HCT116 (cell line): ENCODE measurements around the gene HIP1. TPM values are rescaled to one million over a fixed set of nuclear protein-coding genes. Genes with fewer than 3 reads are reported as not detected.

Experiments
- ATAC-seq: fragments of 200-7000 bp; cut with Tn5 transposase; 2 replicates; pipeline ENCODE4 v1.9.1; 2020; ENCODE audit warnings: mild to moderate bottlenecking, moderate library complexity
- BruUV-seq: library from RNA; stranded (reverse); fragments of 400-500 nt; replicated peaks from 2 replicates; lab custom pipeline; 2021; lab: Mats Ljungman, UMichigan
- CTCF ChIA-PET: fragments of 300-600 bp; sonication (Branson Sonifier 250); formaldehyde crosslinking; loops from one replicate; lab custom pipeline; 2021; ENCODE audit warnings: antibody characterized with exemption; lab: Charles Lee
- POLR2A ChIA-PET: fragments of 300-600, 350-600 bp; sonication (Branson Sonifier 250); formaldehyde crosslinking; loops from one replicate; lab custom pipeline; 2021; ENCODE audit warnings: antibody characterized with exemption; lab: Charles Lee
- RAD21 ChIA-PET, 2 experiments: fragments of 300-600 bp; sonication (Branson Sonifier 250); formaldehyde crosslinking; loops; one replicate each; lab custom pipeline; 2023; ENCODE audit warnings: low total read pairs in 2 of 2; ENCODE audit not compliant: uncharacterized antibody in 2 of 2, unreplicated experiment in 2 of 2, low non-redundant PET in 1 of 2; lab: Charles Lee
- DNase-seq: peaks from one replicate; pipeline ENCODE4 v3.0.0-alpha.2; 2010; ENCODE audit warnings: low read depth, low spot score
- H2AFZ ChIP-seq: fragments of 200-600 bp; shearing (Covaris generic), sonication (generic); 2 replicates; pipeline ENCODE4 v1.6.1; 2017; ENCODE audit warnings: low read depth, mixed run types, mixed read lengths, antibody characterized with exemption, low read length; ENCODE audit not compliant: poor library complexity, severe bottlenecking
- H3K27ac ChIP-seq: 2 replicates; pipeline ENCODE4 v1.5.1; 2012; ENCODE audit warnings: low read depth, low read length
- H3K27me3 ChIP-seq: fragments of 200-600 bp; sonication (generic); 2 replicates; pipeline ENCODE4 v1.6.1; 2016; ENCODE audit warnings: mixed run types, low read length, mixed read lengths; ENCODE audit not compliant: insufficient read depth
- H3K36me3 ChIP-seq, 2 experiments: fragments of 200-500 bp in 1 of 2; fragments of 200-600 bp in 1 of 2; sonication (Bioruptor generic) in 1 of 2; sonication (generic) in 1 of 2; 2 replicates each; pipeline versions ENCODE4 v1.5.1 to v1.6.1; 2014 to 2016; ENCODE audit warnings: low read length in 2 of 2, inconsistent platforms in 1 of 2, mixed read lengths in 1 of 2, mixed run types in 1 of 2; ENCODE audit not compliant: insufficient read depth in 2 of 2, control insufficient read depth in 1 of 2
- H3K4me1 ChIP-seq, 2 experiments: fragments of 200-600 bp in 1 of 2; sonication (generic) in 1 of 2; 2 replicates each; pipeline versions ENCODE4 v1.5.1 to v1.6.1; 2012 to 2017; ENCODE audit warnings: low read length in 2 of 2, inconsistent platforms in 1 of 2, mild to moderate bottlenecking in 1 of 2, mixed read lengths in 1 of 2, mixed run types in 1 of 2, moderate library complexity in 1 of 2; ENCODE audit not compliant: insufficient read depth in 2 of 2, control insufficient read depth in 1 of 2
- H3K4me2 ChIP-seq: fragments of 200-600 bp; sonication (generic); 2 replicates; pipeline ENCODE4 v1.6.1; 2017; ENCODE audit warnings: mixed run types, low read length, mixed read lengths
- H3K4me3 ChIP-seq, 2 experiments: fragments of 200-600 bp in 1 of 2; sonication (generic) in 1 of 2; replicated peaks in 1 of 2; 2 replicates each; pipeline ENCODE4 v1.5.1; 2011 to 2016; ENCODE audit warnings: low read length in 2 of 2, control low read depth in 1 of 2, low read depth in 1 of 2, mild to moderate bottlenecking in 1 of 2, mixed read lengths in 1 of 2, mixed run types in 1 of 2
- H3K79me2 ChIP-seq: fragments of 200-600 bp; sonication (generic); 2 replicates; pipeline ENCODE4 v1.6.1; 2017; ENCODE audit warnings: mild to moderate bottlenecking, mixed run types, low read length, moderate library complexity, mixed read lengths; ENCODE audit not compliant: insufficient read depth
- H3K9ac ChIP-seq: fragments of 200-600 bp; sonication (generic); 2 replicates; pipeline ENCODE4 v1.6.1; 2016; ENCODE audit warnings: low read length, mixed read lengths
- H3K9me2 ChIP-seq: fragments of 200-600 bp; sonication (generic), shearing (Covaris generic); 2 replicates; pipeline ENCODE4 v1.6.1; 2017; ENCODE audit warnings: mixed run types, mild to moderate bottlenecking, moderate library complexity; ENCODE audit not compliant: insufficient read depth
- H3K9me3 ChIP-seq, 2 experiments: fragments of 200-500 bp in 1 of 2; fragments of 200-600 bp in 1 of 2; sonication (Bioruptor generic) in 1 of 2; sonication (generic) in 1 of 2; 2 replicates each; pipeline ENCODE4 v1.6.1; 2014 to 2017; ENCODE audit warnings: low read length in 2 of 2, mixed read lengths in 2 of 2, inconsistent platforms in 1 of 2, low read depth in 1 of 2, mild to moderate bottlenecking in 1 of 2, mixed run types in 1 of 2, moderate library complexity in 1 of 2; ENCODE audit not compliant: control insufficient read depth in 1 of 2, insufficient read depth in 1 of 2
- H4K20me1 ChIP-seq: fragments of 200-600 bp; sonication (generic), shearing (Covaris generic); 2 replicates; pipeline ENCODE4 v1.6.1; 2017; ENCODE audit warnings: mixed run types, mild to moderate bottlenecking, moderate library complexity; ENCODE audit not compliant: insufficient read depth
- CBX3 ChIP-seq: IDR thresholded peaks from 2 replicates; pipeline ENCODE4 v1.6.1; 2012; ENCODE audit warnings: low read depth
- CEBPB ChIP-seq: IDR thresholded peaks from 2 replicates; pipeline ENCODE4 v1.6.1; 2012; ENCODE audit warnings: low read depth
- CTCF ChIP-seq, 3 experiments: fragments of 200-600 bp in 1 of 3; sonication (generic) in 1 of 3; IDR thresholded peaks in 2 of 3; conservative IDR thresholded peaks in 1 of 3; 2 replicates each; pipeline ENCODE4 v1.5.1; 2012 to 2017; ENCODE audit warnings: low read depth in 2 of 3, low read length in 2 of 3, antibody characterized with exemption in 1 of 3, borderline replicate concordance in 1 of 3, control low read depth in 1 of 3, mild to moderate bottlenecking in 1 of 3, mixed read lengths in 1 of 3, mixed run types in 1 of 3, moderate library complexity in 1 of 3; ENCODE audit not compliant: insufficient read depth in 1 of 3
- POLR2A ChIP-seq: IDR thresholded peaks from 2 replicates; pipeline ENCODE4 v1.7.0; 2011; ENCODE audit warnings: borderline replicate concordance; ENCODE audit not compliant: insufficient read depth, insufficient read length; ENCODE audit errors: extremely low read depth
- RAD21 ChIP-seq: IDR thresholded peaks from 2 replicates; pipeline ENCODE4 v1.6.1; 2012; ENCODE audit warnings: low read depth, mild to moderate bottlenecking
- SIN3A ChIP-seq: IDR thresholded peaks from 2 replicates; pipeline ENCODE4 v1.6.1; 2012; ENCODE audit warnings: low read depth
- SP1 ChIP-seq: IDR thresholded peaks from 2 replicates; pipeline ENCODE4 v1.6.1; 2012; ENCODE audit warnings: low read depth
- SRF ChIP-seq: IDR thresholded peaks from 2 replicates; pipeline ENCODE4 v1.6.1; 2012; ENCODE audit warnings: low read depth
- TCF7L2 ChIP-seq: IDR thresholded peaks from 2 replicates; pipeline ENCODE4 v1.7.0; 2011; ENCODE audit warnings: borderline replicate concordance, inconsistent platforms; ENCODE audit not compliant: insufficient read depth, insufficient read length; ENCODE audit errors: extremely low read depth
- YY1 ChIP-seq: IDR thresholded peaks from 2 replicates; pipeline ENCODE4 v1.6.1; 2011; ENCODE audit warnings: low read length, low read depth, moderate library complexity, mild to moderate bottlenecking; ENCODE audit not compliant: insufficient replicate concordance; ENCODE audit errors: extremely low read depth
- ZBTB33 ChIP-seq: IDR thresholded peaks from 2 replicates; pipeline ENCODE4 v1.6.1; 2011; ENCODE audit warnings: mild to moderate bottlenecking, low read length, moderate library complexity; ENCODE audit not compliant: insufficient replicate concordance; ENCODE audit errors: extremely low read depth
- intact Hi-C: fragments of 100-400 bp; cut with micrococcal nuclease; formaldehyde crosslinking; loops from 2 replicates; pipeline ENCODE4 v1.10.0; 2022
- total RNA-seq: library from RNA; stranded (reverse); gene quantifications from one replicate; pipeline ENCODE4 v1.2.1, GENCODE V29; 2021; ENCODE audit not compliant: unreplicated experiment
- TF ChIP-seq, protein P1 (sequence below): IDR thresholded peaks from 2 replicates; pipeline ENCODE4 v1.6.1; 2012; ENCODE audit warnings: low read depth

HIP1 gene
- total RNA-seq, 1 experiment from 2014 or later, result 22.1 TPM

DNA sequence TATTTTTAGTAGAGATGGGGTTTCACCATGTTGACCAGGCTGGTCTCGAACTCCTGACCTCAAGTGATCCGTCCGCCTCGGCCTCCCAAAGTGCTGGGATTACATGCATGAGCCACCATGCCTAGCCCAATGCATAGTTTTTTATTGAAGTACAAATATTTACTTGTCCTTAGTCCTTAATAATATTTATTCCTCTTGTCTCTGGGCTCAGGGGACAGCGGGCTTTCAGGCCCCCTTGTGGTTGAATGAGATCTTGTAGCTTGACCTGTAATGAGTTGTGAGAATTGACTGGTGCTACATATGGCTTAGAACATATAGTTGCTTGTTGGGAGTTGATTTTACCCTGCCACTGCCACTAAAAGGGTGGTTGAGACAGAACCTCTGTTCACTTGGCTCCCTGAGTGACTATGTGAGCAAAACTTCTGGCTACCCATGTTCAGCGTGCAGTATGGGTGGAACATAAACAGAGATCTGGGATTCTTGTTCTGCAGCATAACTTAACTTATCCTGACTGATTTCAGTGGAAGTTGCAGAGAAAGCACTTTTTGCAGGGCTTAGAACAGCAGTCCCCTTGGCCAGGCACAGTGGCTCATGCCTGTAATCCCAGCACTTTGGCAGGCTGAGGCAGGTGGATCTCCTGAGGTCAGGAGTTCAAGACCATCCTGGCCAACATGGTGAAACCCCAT lies 18.4 kb upstream of the HIP1 start:
- ATAC-seq (peak; percentile 83), DNase-seq (peak; percentile 22)
- no peak overlapping the region for H3K27ac ChIP-seq
- no peaks in the 10 kb centered on the region for H3K79me2 ChIP-seq
- no peaks in the 10 kb centered on the region for H3K9me2 ChIP-seq
- no peak overlapping the region for H3K4me3 ChIP-seq
- H4K20me1 ChIP-seq, result no peaks in the 10 kb centered on the region
- RAD21 ChIA-PET, result no interaction called here
- H3K27me3 ChIP-seq, result no peaks in the 10 kb centered on the region
- TF ChIP-seq CBX3, result no peak
- no peak for TF ChIP-seq POLR2A
- TF ChIP-seq TCF7L2, result no peak
- no peak for TF ChIP-seq SRF
- TF ChIP-seq ZBTB33, result no peak
- peak; percentile 38 to 48 (median 46); a peak in 5 of 6 replicates for TF ChIP-seq CTCF (IDR thresholded peaks at IDR 0.05 in 2 of 3, conservative IDR thresholded peaks at IDR 0.05 in 1 of 3; ENCODE audit: borderline replicate concordance in 1 of 3, insufficient read depth in 1 of 3, low read depth in 2 of 3, low read length in 2 of 3)
- no peak for TF ChIP-seq SP1
- TF ChIP-seq CEBPB, result no peak
- TF ChIP-seq RAD21, result peak; percentile 57
- no peak for TF ChIP-seq YY1
- TF ChIP-seq, protein P1, sequence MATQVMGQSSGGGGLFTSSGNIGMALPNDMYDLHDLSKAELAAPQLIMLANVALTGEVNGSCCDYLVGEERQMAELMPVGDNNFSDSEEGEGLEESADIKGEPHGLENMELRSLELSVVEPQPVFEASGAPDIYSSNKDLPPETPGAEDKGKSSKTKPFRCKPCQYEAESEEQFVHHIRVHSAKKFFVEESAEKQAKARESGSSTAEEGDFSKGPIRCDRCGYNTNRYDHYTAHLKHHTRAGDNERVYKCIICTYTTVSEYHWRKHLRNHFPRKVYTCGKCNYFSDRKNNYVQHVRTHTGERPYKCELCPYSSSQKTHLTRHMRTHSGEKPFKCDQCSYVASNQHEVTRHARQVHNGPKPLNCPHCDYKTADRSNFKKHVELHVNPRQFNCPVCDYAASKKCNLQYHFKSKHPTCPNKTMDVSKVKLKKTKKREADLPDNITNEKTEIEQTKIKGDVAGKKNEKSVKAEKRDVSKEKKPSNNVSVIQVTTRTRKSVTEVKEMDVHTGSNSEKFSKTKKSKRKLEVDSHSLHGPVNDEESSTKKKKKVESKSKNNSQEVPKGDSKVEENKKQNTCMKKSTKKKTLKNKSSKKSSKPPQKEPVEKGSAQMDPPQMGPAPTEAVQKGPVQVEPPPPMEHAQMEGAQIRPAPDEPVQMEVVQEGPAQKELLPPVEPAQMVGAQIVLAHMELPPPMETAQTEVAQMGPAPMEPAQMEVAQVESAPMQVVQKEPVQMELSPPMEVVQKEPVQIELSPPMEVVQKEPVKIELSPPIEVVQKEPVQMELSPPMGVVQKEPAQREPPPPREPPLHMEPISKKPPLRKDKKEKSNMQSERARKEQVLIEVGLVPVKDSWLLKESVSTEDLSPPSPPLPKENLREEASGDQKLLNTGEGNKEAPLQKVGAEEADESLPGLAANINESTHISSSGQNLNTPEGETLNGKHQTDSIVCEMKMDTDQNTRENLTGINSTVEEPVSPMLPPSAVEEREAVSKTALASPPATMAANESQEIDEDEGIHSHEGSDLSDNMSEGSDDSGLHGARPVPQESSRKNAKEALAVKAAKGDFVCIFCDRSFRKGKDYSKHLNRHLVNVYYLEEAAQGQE, result no peak
- TF ChIP-seq SIN3A, result no peak
- H2AFZ ChIP-seq, result no peak overlapping the region
- no peaks in the 10 kb centered on the region for H3K9me3 ChIP-seq
- intact Hi-C loops, result loop anchor here (10.0 kb wide), 1 partner anchor 272 kb away; the partner anchor contains the start of gene POM121C
- no peak overlapping the region for H3K9ac ChIP-seq
- CTCF ChIA-PET, result interaction anchor here (0.9 kb wide), 1 partner anchor 10 kb away, joined by 3 read pairs; no protein-coding TSS in a partner anchor
- no peaks in the 10 kb centered on the region for H3K4me1 ChIP-seq
- POLR2A ChIA-PET, result no interaction called here
- no TSS peak for BruUV-seq
- no peaks in the 10 kb centered on the region for H3K36me3 ChIP-seq
- H3K4me2 ChIP-seq, result no peak overlapping the region
